Activated effector memory CD4-positive, alpha-beta T cell treated with Interleukin-2 at 50 U/mL for 16 hours (primary cell): ENCODE results near the gene CBLIF.
"Not testable (repeated sequence)": the region's sequence is repeated elsewhere in the genome, so short reads cannot be mapped to it uniquely, and the experiment has no call there.

Experiments
- DNase-seq: peaks from one replicate; pipeline ENCODE4 v3.0.0-alpha.2; 2020

The CBLIF gene

GRCh38 chr11:59845399-59845798 lies at the start of gene CBLIF:
Gene CBLIF, minus strand, starts transcription at chr11:59845499. Its CDS starts 46 bp downstream, at chr11:59845453.
- no peak for DNase-seq

GRCh38 chr11:59894616-59895015 lies 49.3 kb upstream of the CBLIF start:
- DNase-seq, result no peak

DNA sequence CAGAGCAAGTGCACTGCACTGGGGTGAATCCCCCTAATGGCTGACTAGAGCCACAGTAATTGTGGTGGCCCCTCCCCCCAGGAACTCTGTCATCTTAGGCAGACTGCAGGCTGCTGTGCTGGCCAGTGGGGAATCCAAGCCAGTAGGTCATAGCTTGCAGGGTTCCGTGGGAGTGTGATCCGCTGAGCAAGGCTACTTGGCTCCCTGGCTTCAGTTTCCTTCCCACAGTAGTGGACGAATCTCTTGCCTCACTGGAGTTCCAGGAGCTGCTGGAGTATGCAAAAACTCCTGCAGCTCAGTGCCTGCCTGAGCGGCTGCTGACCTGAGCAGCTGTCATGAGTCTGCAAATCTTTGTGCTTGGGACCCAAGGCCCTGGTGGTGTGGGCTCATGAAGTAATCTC lies 46.5 kb upstream of the CBLIF start:
- DNase-seq, result no peak

DNA sequence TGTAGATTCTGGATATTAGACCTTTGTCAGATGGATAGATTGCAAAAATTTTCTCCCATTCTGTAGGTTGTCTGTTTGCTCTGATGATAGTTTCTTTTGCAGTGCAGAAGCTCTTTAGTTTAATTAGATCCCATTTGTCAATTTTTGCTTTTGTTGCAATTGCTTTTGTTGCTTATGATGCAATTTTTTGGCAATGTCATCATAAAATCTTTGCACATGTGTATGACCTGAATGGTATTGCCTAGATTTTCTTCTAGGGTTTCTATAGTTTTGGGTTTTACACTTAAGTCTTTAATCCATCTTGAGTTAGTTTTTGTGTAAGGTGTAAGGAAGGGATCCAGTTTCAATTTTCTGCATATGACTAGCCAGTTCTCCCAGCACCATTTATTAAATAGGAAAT lies 41.9 kb upstream of the CBLIF start:
- not testable (repeated sequence) for DNase-seq

DNA sequence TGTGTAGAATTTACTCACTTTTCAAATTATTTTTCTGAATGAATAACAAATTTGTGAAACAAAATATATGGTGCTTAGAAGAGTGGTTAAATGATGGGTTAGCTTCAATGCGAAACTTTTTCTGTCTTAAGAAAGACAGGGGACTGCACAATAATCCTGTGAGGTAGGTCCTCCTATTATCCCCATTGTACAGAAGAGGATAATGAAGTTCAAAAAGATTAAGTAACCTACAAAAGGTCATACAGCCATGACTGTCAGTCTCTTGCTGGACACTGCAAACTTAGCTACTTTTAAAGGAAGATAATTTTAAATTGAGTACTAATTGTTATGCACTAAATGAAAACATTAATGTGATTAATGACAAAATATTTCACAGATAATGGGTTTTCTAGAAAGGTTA lies 38.3 kb upstream of the CBLIF start:
- no peak for DNase-seq

GRCh38 chr11:59879567-59879966 lies 34.3 kb upstream of the CBLIF start:
- no peak for DNase-seq

GRCh38 chr11:59878575-59878974 lies 33.3 kb upstream of the CBLIF start, which contains the start of gene OOSP3:
Gene OOSP3, plus strand, starts transcription at chr11:59878782. Its CDS starts 27 bp downstream, at chr11:59878809.
- no peak for DNase-seq

GRCh38 chr11:59877784-59878183 lies 32.5 kb upstream of the CBLIF start:
- DNase-seq, result no peak

DNA sequence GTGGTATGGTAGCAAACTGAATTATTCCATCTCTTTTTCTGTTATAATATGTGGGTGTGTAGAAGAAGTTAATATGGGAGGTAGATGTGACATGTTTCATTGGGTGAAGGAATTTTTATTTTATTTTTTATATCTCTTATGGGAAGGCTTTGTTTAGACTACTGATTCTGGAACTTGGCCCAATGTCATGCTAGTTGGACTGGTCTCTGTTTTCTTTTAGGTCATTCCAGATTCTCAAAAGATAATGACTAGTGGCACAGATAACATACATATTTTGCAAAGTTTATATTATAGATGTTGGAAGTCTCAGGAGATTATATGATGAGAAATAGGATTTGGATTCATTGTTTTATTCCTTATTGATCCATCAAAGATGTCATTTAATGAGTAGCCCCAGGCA lies 32.0 kb upstream of the CBLIF start:
- DNase-seq, result no peak

DNA sequence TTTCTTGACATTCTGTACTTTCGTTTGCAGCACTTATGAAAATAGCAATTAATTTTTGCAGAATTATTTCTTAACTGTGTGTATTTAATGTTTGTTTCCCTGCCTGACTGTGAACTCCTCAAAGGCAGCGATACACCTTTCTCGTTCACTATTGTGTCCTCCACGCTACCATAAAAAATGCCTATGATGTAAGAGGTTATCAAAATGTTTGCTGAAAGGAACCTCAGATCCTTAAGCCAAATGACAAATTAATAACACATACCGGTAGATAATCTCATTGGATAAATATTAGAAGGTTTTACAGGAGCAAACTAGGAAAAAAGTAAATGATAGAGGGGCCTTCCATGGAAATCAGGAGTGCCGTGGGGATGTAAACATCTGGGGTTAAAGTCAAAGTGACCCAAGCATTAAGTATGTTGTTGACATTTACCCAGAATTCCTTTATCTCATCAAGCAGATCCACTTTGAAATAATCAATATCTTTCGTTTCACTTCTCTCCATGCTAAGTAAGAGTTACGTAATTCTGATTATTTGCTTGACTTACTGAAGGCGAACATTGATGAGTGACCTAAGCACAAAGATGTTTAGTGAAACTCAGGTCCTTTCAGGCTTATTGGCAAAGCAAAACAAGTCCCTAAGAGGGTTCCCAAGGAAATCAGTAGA lies 30.7 kb upstream of the CBLIF start:
- no peak for DNase-seq

- DNase-seq, result no peak
Measured at GRCh38 chr11:59872076-59872475, 26.8 kb upstream of the CBLIF start.

DNA sequence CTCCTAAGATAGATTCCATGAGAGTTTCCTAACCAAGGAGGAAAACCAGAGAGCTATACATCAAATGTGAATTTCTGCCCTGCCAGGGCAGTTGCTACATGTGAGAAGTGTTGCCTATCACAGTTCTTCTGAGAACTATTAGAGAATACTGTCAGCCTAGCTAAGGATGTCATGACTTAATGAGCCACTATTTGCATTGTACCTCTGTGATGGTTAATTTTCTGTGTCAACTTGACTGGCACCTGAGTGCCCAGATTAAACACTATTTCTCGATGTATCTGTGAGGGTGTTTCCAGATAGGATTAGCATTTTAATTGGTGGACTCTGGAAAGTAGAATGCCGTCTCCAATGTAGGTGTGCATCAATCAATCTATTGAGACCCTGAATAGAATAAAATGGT lies 22.6 kb upstream of the CBLIF start:
- no peak for DNase-seq

- no peak for DNase-seq
Measured at GRCh38 chr11:59866836-59867235, 21.5 kb upstream of the CBLIF start.

- no peak for DNase-seq
Measured at GRCh38 chr11:59866397-59866796, 21.1 kb upstream of the CBLIF start, which contains the start of gene TCN1. Gene TCN1, minus strand, starts transcription at chr11:59866487. Its CDS starts 17 bp downstream, at chr11:59866470.

GRCh38 chr11:59865031-59865430 lies 19.7 kb upstream of the CBLIF start:
- DNase-seq, result no peak

DNA sequence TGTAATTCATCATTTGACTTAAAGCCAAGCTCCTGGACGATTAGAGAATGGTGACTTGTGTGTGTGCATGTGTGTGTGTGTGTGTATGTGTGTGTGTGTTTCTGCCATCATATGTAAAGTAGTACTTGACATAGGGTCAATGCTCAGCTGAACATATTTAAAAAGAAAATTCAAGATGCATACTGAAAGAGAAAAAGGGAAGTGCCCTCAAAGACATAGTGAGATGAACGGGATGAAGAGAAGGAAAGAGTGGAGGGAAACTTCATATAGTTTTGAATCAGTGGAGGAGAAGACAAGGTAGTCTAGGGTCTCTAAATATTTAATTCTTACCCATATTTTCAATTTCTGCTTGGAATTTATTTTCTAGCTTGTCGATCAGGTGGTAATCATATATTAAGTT lies 17.0 kb upstream of the CBLIF start:
- DNase-seq, result no peak

DNA sequence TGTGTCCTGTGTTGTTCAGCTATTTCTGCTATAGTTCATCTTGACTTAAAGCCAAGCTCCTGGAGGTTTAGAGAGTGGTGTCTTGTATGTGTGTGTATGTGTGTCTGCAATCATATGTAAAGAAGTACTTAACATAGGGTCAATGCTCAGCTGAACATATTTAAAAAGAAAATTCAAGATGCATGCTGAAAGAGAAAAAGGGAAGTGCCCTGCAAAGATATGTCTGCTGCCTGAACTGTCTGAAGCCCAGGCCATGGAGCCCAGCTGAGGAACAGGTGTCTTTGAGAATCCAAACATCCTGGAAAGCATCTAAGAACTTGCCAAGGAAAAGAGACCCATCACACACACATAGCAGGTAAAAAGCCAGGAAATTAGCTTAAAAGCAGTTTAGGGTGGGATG lies 14.4 kb upstream of the CBLIF start:
- no peak for DNase-seq

DNA sequence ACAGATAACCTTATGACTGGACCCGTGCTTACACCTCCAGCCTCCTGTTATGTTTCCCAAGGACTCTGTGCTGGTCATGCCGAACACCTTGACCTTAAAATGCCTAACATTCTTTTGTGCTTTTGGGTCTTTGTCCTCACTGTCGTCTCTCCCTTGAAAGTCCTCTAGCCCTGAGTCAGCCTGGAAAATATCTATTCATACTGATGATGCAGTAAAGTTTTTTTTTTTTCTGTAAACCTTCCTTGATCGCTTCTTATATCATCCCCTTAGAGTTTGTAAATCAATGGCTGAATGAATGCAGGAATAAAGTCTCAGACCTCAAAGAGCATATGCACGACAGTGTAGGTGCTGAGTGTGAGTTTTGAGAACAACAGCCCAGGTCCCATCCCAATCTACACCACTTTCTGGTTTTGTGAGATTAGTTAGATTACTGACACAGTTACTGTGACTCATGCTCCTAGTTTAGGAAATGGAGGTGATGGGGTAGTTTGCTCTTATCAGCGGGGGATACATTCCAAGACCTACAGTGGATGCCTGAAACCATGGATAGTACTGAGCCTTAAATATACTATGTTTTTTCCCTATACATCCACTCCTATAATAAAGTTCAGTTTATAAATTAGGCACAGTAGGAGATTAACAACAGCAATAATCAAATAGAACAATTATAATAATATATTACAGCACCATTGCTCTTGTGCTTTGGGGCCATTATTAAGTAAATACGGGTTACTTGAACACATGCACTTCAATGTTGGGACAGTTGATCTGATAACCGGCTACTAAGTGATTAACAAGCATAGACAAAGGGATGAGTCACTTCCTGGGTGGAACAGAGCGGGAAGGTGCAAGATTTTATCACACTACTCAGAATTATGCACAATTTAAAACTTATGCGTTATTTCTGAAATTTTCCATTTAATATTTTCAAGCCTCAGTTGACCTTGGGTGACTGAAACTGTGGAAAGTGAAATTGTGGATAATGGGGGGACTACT lies 12.4 kb upstream of the CBLIF start:
- no peak for DNase-seq

DNA sequence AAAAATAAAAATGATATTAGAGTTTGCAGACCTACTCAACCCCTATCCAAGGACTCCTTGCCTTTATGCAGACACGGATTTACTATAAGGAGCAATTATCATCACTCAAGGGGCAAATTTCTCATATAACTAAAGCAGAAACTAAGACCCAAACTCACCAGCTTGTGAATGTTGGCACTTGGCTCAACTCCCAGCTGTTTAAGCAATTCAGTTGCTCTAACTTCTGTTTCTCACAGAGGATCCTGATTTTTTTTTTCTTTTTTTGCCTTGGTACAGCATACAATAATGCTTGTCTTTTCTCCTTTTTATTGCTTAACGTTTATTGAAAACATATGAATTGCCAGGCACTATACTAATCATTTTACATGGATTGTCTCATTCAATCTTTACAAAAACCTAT lies 9.6 kb upstream of the CBLIF start:
- DNase-seq, result no peak

- DNase-seq, result not testable (repeated sequence)
Measured at GRCh38 chr11:59851416-59851815, 6.1 kb upstream of the CBLIF start.

DNA sequence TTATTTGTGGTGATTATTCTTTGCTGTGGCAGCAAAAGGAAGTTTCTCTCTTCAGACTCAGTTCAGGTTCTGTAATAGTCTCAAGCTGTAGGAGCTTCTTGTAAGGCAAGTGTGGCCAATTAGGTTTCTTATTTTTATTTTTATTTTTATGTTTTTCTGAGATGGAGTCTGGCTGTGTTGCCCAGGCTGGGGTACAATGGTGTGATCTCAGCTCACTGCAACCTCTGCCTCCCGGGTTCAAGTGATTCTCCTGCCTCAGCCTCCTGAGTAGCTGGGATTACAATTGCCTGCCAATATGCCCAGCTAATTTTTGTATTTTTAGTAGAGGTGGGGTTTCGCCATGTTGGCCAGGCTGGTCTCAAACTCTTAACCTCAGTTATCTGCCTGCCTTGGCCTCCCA lies 4.3 kb upstream of the CBLIF start:
- DNase-seq, result not testable (repeated sequence)

- DNase-seq, result no peak
Measured at GRCh38 chr11:59849129-59849528, 3.8 kb upstream of the CBLIF start.

- not testable (repeated sequence) for DNase-seq
Measured at GRCh38 chr11:59848439-59848838, 3.1 kb upstream of the CBLIF start.

GRCh38 chr11:59847626-59848025 lies 2.3 kb upstream of the CBLIF start:
- no peak for DNase-seq
